K562 (cell line): ENCODE data around the gene ATAD3B. TPM values are rescaled to one million over a fixed set of nuclear protein-coding genes. Genes with fewer than 3 reads are reported as not detected.

Experiments
- ATAC-seq: fragments of 200-7000 bp; cut with Tn5 transposase; 3 replicates; pipeline ENCODE4 v1.9.1; 2020; ENCODE audit warnings: moderate library complexity
- BruUV-seq: library from RNA; stranded (reverse); fragments of 400-500 nt; replicated peaks from 2 replicates; lab custom pipeline; 2021; lab: Mats Ljungman, UMichigan
- CTCF ChIA-PET: fragments of 300-600 bp; formaldehyde crosslinking; extraction: SDS; loops from one replicate; lab custom pipeline; 2021; ENCODE audit warnings: low intra/inter-chr PET ratio; lab: Yijun Ruan, JAX
- POLR2A ChIA-PET: fragments of 300-600, 350-650 bp; sonication (Branson Sonifier 250); formaldehyde crosslinking; extraction: SDS; loops from one replicate; lab custom pipeline; 2021; ENCODE audit warnings: antibody characterized with exemption, inconsistent platforms; lab: Yijun Ruan, JAX
- DNase-seq, 4 experiments: peaks; one replicate each; pipeline versions ENCODE4 v3.0.0 to v3.0.0-alpha.2; 2011 to 2018; ENCODE audit warnings: low spot score in 3 of 4, mixed read lengths in 3 of 4; ENCODE audit errors: extremely low read depth in 1 of 4
- FAIRE-seq: peaks from 2 replicates; lab custom pipeline; 2011; peaks lifted over from hg19 to GRCh38; lab: Jason Lieb, UNC
- H2AFZ ChIP-seq: 2 replicates; pipeline ENCODE4 v1.6.0; 2011; ENCODE audit warnings: low read depth, low read length, control low read depth, inconsistent platforms
- H3K27ac ChIP-seq: fragments of 200-600 bp; 3 replicates; pipeline ENCODE4 v1.8.0; 2011; ENCODE audit warnings: low read depth, mild to moderate bottlenecking, control low read depth, inconsistent platforms, low read length, moderate library complexity, mixed read lengths; ENCODE audit errors: extremely low read depth
- H3K27me3 ChIP-seq, 2 experiments: fragments of 300-600 bp in 1 of 2; 2 replicates in 1 of 2; 3 replicates in 1 of 2; pipeline versions ENCODE4 v1.6.0 to v1.8.0; 2011; ENCODE audit warnings: inconsistent platforms in 2 of 2, low read length in 2 of 2, mild to moderate bottlenecking in 1 of 2, mixed read lengths in 1 of 2, moderate library complexity in 1 of 2; ENCODE audit not compliant: control insufficient read depth in 2 of 2, insufficient read depth in 2 of 2
- H3K36me3 ChIP-seq: fragments of 300-600 bp; 3 replicates; pipeline ENCODE4 v1.8.0; 2011; ENCODE audit warnings: mild to moderate bottlenecking, low read length, inconsistent platforms; ENCODE audit not compliant: control insufficient read depth, insufficient read depth
- H3K4me1 ChIP-seq, 2 experiments: fragments of 200-600 bp in 1 of 2; replicated peaks in 1 of 2; 2 replicates in 1 of 2; 3 replicates in 1 of 2; pipeline versions ENCODE4 v1.5.1 to v1.8.0; 2011; ENCODE audit warnings: inconsistent platforms in 2 of 2, low read length in 2 of 2, mild to moderate bottlenecking in 1 of 2, mixed read lengths in 1 of 2, moderate library complexity in 1 of 2; ENCODE audit not compliant: control insufficient read depth in 2 of 2, insufficient read depth in 2 of 2
- H3K4me2 ChIP-seq: 2 replicates; pipeline ENCODE4 v1.6.1; 2011; ENCODE audit warnings: low read length, control low read depth, inconsistent platforms, mixed read lengths; ENCODE audit not compliant: insufficient read depth
- H3K4me3 ChIP-seq: fragments of 200-600 bp; sonication (generic), shearing (Covaris generic); 2 replicates; pipeline ENCODE4 v1.5.1; 2016; ENCODE audit warnings: control low read depth, inconsistent platforms
- H3K79me2 ChIP-seq: fragments of 200-600 bp; 3 replicates; pipeline ENCODE4 v1.8.0; 2011; ENCODE audit warnings: low read length, inconsistent platforms; ENCODE audit not compliant: control insufficient read depth, insufficient read depth
- H3K9ac ChIP-seq, 2 experiments: 2 replicates each; pipeline versions ENCODE4 v1.6.0 to v1.6.1; 2011; ENCODE audit warnings: low read depth in 2 of 2, low read length in 2 of 2, control low read depth in 1 of 2, inconsistent platforms in 1 of 2, mild to moderate bottlenecking in 1 of 2, mixed read lengths in 1 of 2; ENCODE audit not compliant: insufficient read depth in 1 of 2
- H3K9me1 ChIP-seq: one replicate; pipeline ENCODE4 v1.6.0; 2011; ENCODE audit warnings: inconsistent platforms, mild to moderate bottlenecking, low read length, moderate library complexity; ENCODE audit not compliant: control insufficient read depth, insufficient read depth
- H3K9me3 ChIP-seq: replicated peaks from 2 replicates; pipeline ENCODE4 v1.5.1; 2011; ENCODE audit warnings: low read depth, low read length, inconsistent platforms; ENCODE audit not compliant: control insufficient read depth, insufficient read depth
- H4K20me1 ChIP-seq: replicated peaks from 2 replicates; pipeline ENCODE4 v1.6.1; 2011; ENCODE audit warnings: low read length, inconsistent platforms, mixed read lengths; ENCODE audit not compliant: control insufficient read depth, insufficient read depth
- BRF1 ChIP-seq: IDR thresholded peaks from 3 replicates; pipeline ENCODE4 v1.6.1; 2011; ENCODE audit warnings: borderline replicate concordance, mild to moderate bottlenecking; ENCODE audit not compliant: insufficient read length; ENCODE audit errors: extremely low read depth
- CBX5 ChIP-seq: IDR thresholded peaks from 2 replicates; pipeline ENCODE4 v1.6.1; 2014; ENCODE audit warnings: low read depth, borderline replicate concordance
- FIP1L1 ChIP-seq: fragments of 200-400 bp; formaldehyde crosslinking; IDR thresholded peaks from 2 replicates; pipeline ENCODE4 v1.6.1; 2018; ENCODE audit warnings: mild to moderate bottlenecking, low read depth, low read length; ENCODE audit not compliant: poor library complexity, severe bottlenecking
- ILK ChIP-seq: fragments of 450-650 bp; IDR thresholded peaks from 2 replicates; pipeline ENCODE4 v1.6.1; 2016; ENCODE audit warnings: missing genetic modification characterization, low read depth, mild to moderate bottlenecking, missing compliant biosample characterization, moderate library complexity, borderline replicate concordance
- NR2C1 ChIP-seq, 2 experiments: fragments of 450-650 bp; IDR thresholded peaks; 2 replicates each; pipeline ENCODE4 v1.6.1; 2017; ENCODE audit warnings: mild to moderate bottlenecking in 2 of 2, antibody characterized with exemption in 1 of 2, inconsistent platforms in 1 of 2, missing compliant biosample characterization in 1 of 2, missing genetic modification characterization in 1 of 2
- POLR2G ChIP-seq: fragments of 200-400 bp; formaldehyde crosslinking; IDR thresholded peaks from 2 replicates; pipeline ENCODE4 v1.6.1; 2017; ENCODE audit warnings: low read depth, mild to moderate bottlenecking, antibody characterized with exemption, low read length, moderate library complexity
- POLR3G ChIP-seq: IDR thresholded peaks from 2 replicates; pipeline ENCODE4 v1.6.1; 2011; ENCODE audit not compliant: insufficient read length, insufficient replicate concordance; ENCODE audit errors: extremely low read depth
- PTRF ChIP-seq: fragments of 450-650 bp; IDR thresholded peaks from 2 replicates; pipeline ENCODE4 v1.6.1; 2016; ENCODE audit warnings: mild to moderate bottlenecking, missing genetic modification characterization, missing compliant biosample characterization
- SRSF1 ChIP-seq: fragments of 200-400 bp; formaldehyde crosslinking; IDR thresholded peaks from 2 replicates; pipeline ENCODE4 v1.6.1; 2017; ENCODE audit warnings: mild to moderate bottlenecking, low read depth, low read length, moderate library complexity
- TRIM25 ChIP-seq: fragments of 450-650 bp; IDR thresholded peaks from 2 replicates; pipeline ENCODE4 v1.7.0; 2016; ENCODE audit warnings: borderline replicate concordance
- ZKSCAN8 ChIP-seq: fragments of 200-800 bp; sonication (Bioruptor generic); IDR thresholded peaks from 2 replicates; pipeline ENCODE4 v1.6.1; 2016; ENCODE audit warnings: missing genetic modification characterization, missing compliant biosample characterization
- ZNF449 ChIP-seq: fragments of 250-450 bp; sonication (Bioruptor Pico); IDR thresholded peaks from 2 replicates; pipeline ENCODE4 v1.8.0; 2022; ENCODE audit warnings: moderate library complexity, mild to moderate bottlenecking, inconsistent platforms
- WGBS: fragments of 100-300 bp; shearing (Covaris generic); methylation state at CpG from one replicate; pipeline ENCODE4 v1.1.6; 2016; ENCODE audit warnings: low coverage, mixed read lengths; ENCODE audit not compliant: insufficient coverage; ENCODE audit errors: missing lambda C conversion rate; 5-methylcytosine and 5-hydroxymethylcytosine counted together
- in situ Hi-C: fragments of 300-500 bp; cut with MboI; formaldehyde crosslinking; loops from 4 replicates; pipeline ENCODE4 v1.15.0; 2018; ENCODE audit warnings: inconsistent platforms, mixed read lengths
- intact Hi-C: fragments of 100-400 bp; cut with micrococcal nuclease; formaldehyde crosslinking; loops from 2 replicates; pipeline ENCODE4 v1.14.2; 2022
- polyA plus RNA-seq, 8 experiments: library from polyadenylated mRNA; depleted of rRNA in 4 of 8; stranded (reverse) in 5 of 8; unstranded in 3 of 8; fragments of >200 nt; fragmentation: Nextera tagmentation in 2 of 8; fragmentation: Illumina TruSeq in 1 of 8; extraction: Ambion mirVana in 2 of 8; extraction: Trizol in 1 of 8; gene quantifications; 2 replicates each; pipeline versions ENCODE4 v1.2.1 to v1.2.3, GENCODE V29; 2011 to 2014; ENCODE audit warnings: inconsistent platforms in 1 of 8, missing spikeins in 1 of 8
- total RNA-seq, 7 experiments: library from RNA; depleted of rRNA in 6 of 7; stranded (reverse); fragments of >200 nt in 6 of 7; fragmentation: Illumina TruSeq in 2 of 7; extraction: Trizol in 2 of 7; gene quantifications; 2 replicates each; pipeline versions ENCODE4 v1.2.1 to v1.2.3, GENCODE V29; 2011 to 2021; ENCODE audit warnings: low replicate concordance in 1 of 7

Gene ATAD3B
- total and polyA plus RNA-seq, 9 of the 15 experiments (the other 6 are each of a cell fraction or from before 2014, with no cell fraction given) = 0.07 to 113 (median 27.7) TPM

- no peak for TF ChIP-seq TRIM25
Observed at GRCh38 chr1:1536019-1536937, 64.7 kb downstream of the ATAD3B start (continued).

- no peak overlapping the region for H3K27ac ChIP-seq
- H3K9me1 ChIP-seq = no peaks in the 10 kb centered on the region
- no peak overlapping the region for H2AFZ ChIP-seq
- no peaks in the 10 kb centered on the region; the same call in 1 of the 2 replicates for H3K9me3 ChIP-seq
- FAIRE-seq (no peak), DNase-seq (no peak), ATAC-seq (no peak)
- 91% methylated on average over 14 of the region's 15 CpGs for WGBS
- intact Hi-C loops (no loop called here), in situ Hi-C loops (no loop called here)
- ChIA-PET POLR2A (interaction anchor here (0.6 to 1.3 kb wide), 2 partner anchors 16 to 26 kb away, joined by 3 read pairs; no protein-coding TSS in a partner anchor), CTCF (no interaction called here)
- H4K20me1 ChIP-seq = no peaks in the 10 kb centered on the region
- H3K36me3 ChIP-seq = peaks cover 50% of the 10 kb centered on the region
- H3K4me1 ChIP-seq = peaks cover 0 to 41% of the 10 kb centered on the region in 2 experiments; a peak in 2 of 5 replicates
- no peaks in the 10 kb centered on the region for H3K27me3 ChIP-seq
- H3K9ac ChIP-seq = peak overlapping the region in 1 of 2 experiments; percentile 60; a peak in 2 of 4 replicates
- no peaks in the 10 kb centered on the region for H3K79me2 ChIP-seq
- BruUV-seq = no TSS peak
- no peak overlapping the region for H3K4me3 ChIP-seq
- no peak overlapping the region for H3K4me2 ChIP-seq
- 0 out of 2 replicates have a peak, but pooled peaks have one; percentile 42 for TF ChIP-seq NR2C1 (IDR thresholded peaks at IDR 0.05)
- no peak for TF ChIP-seq NR2C1 (tag; IDR thresholded peaks at IDR 0.05)
- TF ChIP-seq FIP1L1 = no peak
- TF ChIP-seq POLR3G = no peak
- TF ChIP-seq ZKSCAN8 (CRISPR knock-in tag) = no peak
- no peak for TF ChIP-seq BRF1
- TF ChIP-seq ILK (tag) = no peak
- no peak for TF ChIP-seq ZNF449 (CRISPR knock-in tag)
- TF ChIP-seq SRSF1 = no peak
- TF ChIP-seq POLR2G = peak; percentile 51
- TF ChIP-seq CBX5 = no peak
- no peak for TF ChIP-seq PTRF (tag)
Observed at GRCh38 chr1:1536938-1537546, 65.5 kb downstream of the ATAD3B start.
